ENCODE data around the gene IKZF1. TPM values are rescaled to one million over a fixed set of nuclear protein-coding genes. Genes with fewer than 3 reads are reported as not detected.
A peak's percentile ranks its signal among the peaks of the same experiment; 100 is the strongest.

The IKZF1 gene
- total RNA-seq, 1 donor from 2014 or later = 2.0 TPM

GRCh38 chr7:50317221-50317678 lies 12.7 kb downstream of the IKZF1 start:
- no peaks in the 10 kb centered on the region for H3K9me3 Mint-ChIP-seq
- H3K27me3 Mint-ChIP-seq = peaks cover 34% of the 10 kb centered on the region

GRCh38 chr7:50317697-50318669 lies 13.5 kb downstream of the IKZF1 start:
- Mint-ChIP-seq H3K4me1 (ENCODE audit: unreplicated experiment) (peaks cover 17% of the 10 kb centered on the region), H3K27me3 (peaks cover 27% of the 10 kb centered on the region), H3K36me3 (no peaks in the 10 kb centered on the region), H3K27ac (no peak overlapping the region), H3K4me3 (no peak overlapping the region), H3K9me3 (no peaks in the 10 kb centered on the region)
- no peak for TF ChIP-seq CTCF (conservative IDR thresholded peaks at IDR 0.05)
- DNase-seq (ENCODE audit: extremely low spot score, unreplicated experiment) = no peak

More at GRCh38 chr7:50317221-50317678, 12.7 kb downstream of the IKZF1 start:
- Mint-ChIP-seq H3K27ac (no peak overlapping the region), H3K4me3 (no peak overlapping the region), H3K36me3 (no peaks in the 10 kb centered on the region), H3K4me1 (ENCODE audit: unreplicated experiment) (peaks cover 22% of the 10 kb centered on the region)
- TF ChIP-seq CTCF (conservative IDR thresholded peaks at IDR 0.05) = no peak
- DNase-seq (ENCODE audit: extremely low spot score, unreplicated experiment) = no peak

GRCh38 chr7:50321487-50322067 lies 17.1 kb downstream of the IKZF1 start:
- Mint-ChIP-seq H3K27ac (no peak overlapping the region), H3K36me3 (no peaks in the 10 kb centered on the region), H3K4me1 (ENCODE audit: unreplicated experiment) (peaks cover 11% of the 10 kb centered on the region), H3K9me3 (no peaks in the 10 kb centered on the region), H3K4me3 (no peak overlapping the region), H3K27me3 (peaks cover 3% of the 10 kb centered on the region)
- TF ChIP-seq CTCF (conservative IDR thresholded peaks at IDR 0.05) = peak; percentile 52
- DNase-seq (ENCODE audit: extremely low spot score, unreplicated experiment) = no peak

GRCh38 chr7:50324113-50324512 lies 19.6 kb downstream of the IKZF1 start:
- H3K9me3 Mint-ChIP-seq = no peaks in the 10 kb centered on the region
- no peak overlapping the region for H3K27ac Mint-ChIP-seq
- H3K4me3 Mint-ChIP-seq = no peak overlapping the region
- H3K27me3 Mint-ChIP-seq = no peaks in the 10 kb centered on the region
- TF ChIP-seq CTCF (conservative IDR thresholded peaks at IDR 0.05) = no peak
- H3K36me3 Mint-ChIP-seq = no peaks in the 10 kb centered on the region
- H3K4me1 Mint-ChIP-seq (ENCODE audit: unreplicated experiment) = peaks cover 11% of the 10 kb centered on the region
- no peak for DNase-seq (ENCODE audit: extremely low spot score, unreplicated experiment)

GRCh38 chr7:50327443-50327842 lies 22.9 kb downstream of the IKZF1 start:
- peaks cover 8% of the 10 kb centered on the region for H3K27me3 Mint-ChIP-seq

More at GRCh38 chr7:50327443-50327842, 22.9 kb downstream of the IKZF1 start:
- Mint-ChIP-seq H3K4me1 (ENCODE audit: unreplicated experiment) (peaks cover 5% of the 10 kb centered on the region), H3K27ac (no peak overlapping the region), H3K4me3 (no peak overlapping the region), H3K9me3 (no peaks in the 10 kb centered on the region), H3K36me3 (no peaks in the 10 kb centered on the region)
- no peak for DNase-seq (ENCODE audit: extremely low spot score, unreplicated experiment)
- no peak for TF ChIP-seq CTCF (conservative IDR thresholded peaks at IDR 0.05)

Measured in type B pancreatic cell (in vitro differentiated cells).